Kidney epithelial cell (primary cell): ENCODE results near the gene GUCY1A2. TPM values are rescaled to one million over a fixed set of nuclear protein-coding genes. Genes with fewer than 3 reads are reported as not detected.

Experiments
- DNase-seq: peaks from one replicate; pipeline ENCODE4 v3.0.0-alpha.2; 2010; ENCODE audit warnings: low read depth
- H3K27me3 ChIP-seq: 2 replicates; pipeline ENCODE4 v1.6.0; 2011; ENCODE audit warnings: low read length; ENCODE audit not compliant: control insufficient read depth, insufficient read depth
- H3K36me3 ChIP-seq: 2 replicates; pipeline ENCODE4 v1.5.1; 2011; ENCODE audit warnings: low read length; ENCODE audit not compliant: control insufficient read depth, insufficient read depth
- H3K4me3 ChIP-seq: 2 replicates; pipeline ENCODE4 v1.5.1; 2011; ENCODE audit warnings: low read depth, mild to moderate bottlenecking, control low read depth, low read length
- total RNA-seq: library from RNA; depleted of rRNA; stranded (reverse); fragments of >200 nt; gene quantifications from 2 replicates; pipeline ENCODE4 v1.2.3, GENCODE V29; 2015
- TF ChIP-seq, protein P1 (sequence below): IDR thresholded peaks from 2 replicates; pipeline ENCODE4 v1.5.1; 2011; ENCODE audit warnings: mild to moderate bottlenecking, moderate library complexity, low read length, control low read depth, inconsistent platforms; ENCODE audit not compliant: insufficient read depth, poor library complexity, severe bottlenecking

Gene GUCY1A2
- total RNA-seq, 1 donor from 2014 or later: 2.0 TPM

DNA sequence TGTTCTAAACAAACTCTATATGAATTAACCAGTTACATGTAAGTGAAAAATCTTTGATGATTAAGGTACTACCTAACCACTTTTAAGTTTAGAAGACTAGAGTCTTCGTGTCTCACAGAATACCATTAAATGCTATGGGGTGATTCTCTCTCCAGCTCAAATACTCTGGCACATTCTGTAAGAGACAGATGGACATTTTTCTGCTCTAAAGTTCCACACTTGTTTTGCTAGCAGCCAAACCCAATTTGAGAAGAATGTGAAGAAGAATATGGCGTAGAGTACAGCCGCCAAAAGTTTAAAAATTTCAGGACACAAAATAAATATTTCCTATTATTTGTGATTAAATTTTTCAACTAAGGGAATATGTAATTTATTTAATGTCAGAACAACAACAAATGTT is 339.1 kb downstream of the GUCY1A2 start:
- TF ChIP-seq, protein P1, sequence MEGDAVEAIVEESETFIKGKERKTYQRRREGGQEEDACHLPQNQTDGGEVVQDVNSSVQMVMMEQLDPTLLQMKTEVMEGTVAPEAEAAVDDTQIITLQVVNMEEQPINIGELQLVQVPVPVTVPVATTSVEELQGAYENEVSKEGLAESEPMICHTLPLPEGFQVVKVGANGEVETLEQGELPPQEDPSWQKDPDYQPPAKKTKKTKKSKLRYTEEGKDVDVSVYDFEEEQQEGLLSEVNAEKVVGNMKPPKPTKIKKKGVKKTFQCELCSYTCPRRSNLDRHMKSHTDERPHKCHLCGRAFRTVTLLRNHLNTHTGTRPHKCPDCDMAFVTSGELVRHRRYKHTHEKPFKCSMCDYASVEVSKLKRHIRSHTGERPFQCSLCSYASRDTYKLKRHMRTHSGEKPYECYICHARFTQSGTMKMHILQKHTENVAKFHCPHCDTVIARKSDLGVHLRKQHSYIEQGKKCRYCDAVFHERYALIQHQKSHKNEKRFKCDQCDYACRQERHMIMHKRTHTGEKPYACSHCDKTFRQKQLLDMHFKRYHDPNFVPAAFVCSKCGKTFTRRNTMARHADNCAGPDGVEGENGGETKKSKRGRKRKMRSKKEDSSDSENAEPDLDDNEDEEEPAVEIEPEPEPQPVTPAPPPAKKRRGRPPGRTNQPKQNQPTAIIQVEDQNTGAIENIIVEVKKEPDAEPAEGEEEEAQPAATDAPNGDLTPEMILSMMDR: no peak
- DNase-seq: no peak
- no peaks in the 10 kb centered on the region for H3K36me3 ChIP-seq
- no peak overlapping the region for H3K4me3 ChIP-seq
- no peaks in the 10 kb centered on the region for H3K27me3 ChIP-seq

DNA sequence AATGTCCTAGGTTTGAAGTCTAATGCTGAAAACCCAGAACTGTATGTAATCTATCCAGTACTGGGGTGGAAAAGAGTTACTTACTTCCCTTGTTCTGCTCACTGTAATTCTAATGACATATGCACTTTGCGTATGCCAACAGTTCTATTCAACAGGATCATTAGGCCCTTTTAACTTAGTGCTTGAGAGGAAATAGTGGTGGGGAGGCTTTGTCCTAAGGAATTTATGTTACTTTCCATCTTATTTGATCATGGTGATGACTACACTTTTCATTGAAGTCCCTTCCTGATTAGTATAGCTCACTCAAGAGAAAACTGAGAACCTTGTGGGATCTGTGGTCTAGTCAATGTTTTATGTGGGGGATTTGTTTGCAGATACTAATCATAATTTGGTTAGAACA is 348.2 kb downstream of the GUCY1A2 start:
- no peak for DNase-seq
- no peaks in the 10 kb centered on the region for H3K27me3 ChIP-seq
- H3K36me3 ChIP-seq: no peaks in the 10 kb centered on the region
- H3K4me3 ChIP-seq: no peak overlapping the region
- TF ChIP-seq, protein P1: no peak

DNA sequence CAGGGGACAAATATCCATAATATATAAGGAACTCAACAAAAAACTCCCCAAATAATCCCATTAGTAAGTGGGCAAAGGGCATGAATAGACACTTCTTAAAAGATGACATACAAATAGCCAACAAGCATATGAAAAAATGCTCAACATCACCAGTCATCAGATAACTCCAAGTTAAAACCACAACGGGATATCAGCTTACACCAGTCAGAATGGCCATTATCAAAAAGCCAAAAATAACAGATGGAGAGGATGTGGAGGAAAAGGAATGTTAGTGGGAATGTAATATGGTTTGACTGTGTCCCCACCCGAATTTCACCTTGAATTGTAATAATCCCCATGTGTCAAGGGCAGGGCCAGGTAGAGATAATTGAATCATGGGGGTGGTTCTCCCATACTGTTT is 350.1 kb downstream of the GUCY1A2 start:
- TF ChIP-seq, protein P1: no peak
- no peak overlapping the region for H3K4me3 ChIP-seq

DNA sequence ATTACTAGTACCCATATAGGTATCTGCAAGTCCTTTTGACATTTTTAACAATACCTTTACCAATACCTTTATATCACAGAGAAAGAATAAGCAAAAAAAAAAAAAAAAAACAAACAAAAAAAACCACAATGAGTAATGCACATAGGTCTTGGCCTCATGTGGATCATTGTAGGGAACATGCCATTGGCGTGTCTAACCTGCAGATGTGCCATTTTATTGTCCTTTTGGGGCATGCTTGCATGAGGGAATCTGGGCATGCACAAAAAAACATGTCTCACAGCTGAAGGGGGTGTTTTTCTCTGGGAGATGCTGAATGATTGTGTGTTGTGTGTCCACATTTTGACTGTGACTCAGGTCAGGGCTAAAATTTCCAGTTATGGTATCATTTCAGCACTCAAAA is 361.6 kb downstream of the GUCY1A2 start:
- no peak overlapping the region for H3K4me3 ChIP-seq
- no peaks in the 10 kb centered on the region for H3K36me3 ChIP-seq
- DNase-seq: no peak
- H3K27me3 ChIP-seq: no peaks in the 10 kb centered on the region
- TF ChIP-seq, protein P1: no peak

More for the DNA sequence above, 350.1 kb downstream of the GUCY1A2 start:
- no peak for DNase-seq
- no peaks in the 10 kb centered on the region for H3K36me3 ChIP-seq
- no peaks in the 10 kb centered on the region for H3K27me3 ChIP-seq

DNA sequence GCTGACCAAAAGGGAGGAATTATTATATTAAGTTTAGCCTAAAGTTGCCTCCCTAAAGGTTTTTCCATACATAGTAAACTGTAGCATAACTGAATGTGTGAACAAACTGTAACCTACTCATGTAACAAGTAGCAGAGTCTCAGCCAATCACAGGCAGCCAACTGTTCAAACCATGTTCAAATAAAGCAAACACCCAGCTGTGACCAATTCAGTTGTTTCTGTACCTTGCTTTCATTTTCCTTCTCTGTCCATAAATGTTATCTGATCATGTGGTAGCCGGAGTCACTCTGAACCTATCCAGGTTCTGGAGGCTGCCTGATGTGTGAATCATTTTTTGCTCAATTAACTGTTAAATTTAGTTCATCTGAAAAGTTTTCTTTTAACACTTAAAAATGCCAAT is 373.5 kb downstream of the GUCY1A2 start:
- peak; percentile 31 for DNase-seq
- H3K27me3 ChIP-seq: no peaks in the 10 kb centered on the region
- TF ChIP-seq, protein P1: no peak
- H3K36me3 ChIP-seq: no peaks in the 10 kb centered on the region
- no peak overlapping the region for H3K4me3 ChIP-seq

DNA sequence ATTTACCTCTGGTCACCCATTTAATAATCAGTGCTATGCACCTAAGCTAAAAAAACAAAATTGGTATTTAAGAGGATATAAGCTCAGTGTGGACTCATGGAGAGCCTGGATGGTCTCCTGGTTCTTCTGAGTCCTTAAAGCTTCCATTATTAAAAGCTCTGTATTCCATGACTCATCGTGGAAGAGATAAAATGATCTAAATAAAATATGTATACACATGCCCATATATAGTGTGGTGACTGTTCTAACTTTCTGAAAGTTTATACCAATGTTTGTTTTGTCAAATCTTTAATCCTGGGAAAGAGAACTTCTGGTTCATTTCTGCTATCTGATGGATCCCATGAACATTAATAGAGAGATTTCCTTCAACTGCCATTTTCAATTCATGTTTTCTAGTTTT is 375.9 kb downstream of the GUCY1A2 start:
- H3K36me3 ChIP-seq: no peaks in the 10 kb centered on the region
- no peak for DNase-seq
- TF ChIP-seq, protein P1: no peak
- no peak overlapping the region for H3K4me3 ChIP-seq
- H3K27me3 ChIP-seq: no peaks in the 10 kb centered on the region
